ENCODE data around the gene CRACDL.

Gene CRACDL

GRCh38 chr2:98896416-98896815 is 39.6 kb downstream of the CRACDL start:
- no peak for DNase-seq (ENCODE audit: low read depth)
- no peak for TF ChIP-seq CTCF (IDR thresholded peaks at IDR 0.05; ENCODE audit: insufficient read depth, low read depth, low read length, missing control alignments)
- no peak overlapping the region for H3K4me3 ChIP-seq (ENCODE audit: low read length)

GRCh38 chr2:98895901-98896300 is 40.1 kb downstream of the CRACDL start:
- H3K4me3 ChIP-seq (ENCODE audit: low read length) = no peak overlapping the region
- no peak for DNase-seq (ENCODE audit: low read depth)
- TF ChIP-seq CTCF (IDR thresholded peaks at IDR 0.05; ENCODE audit: insufficient read depth, low read depth, low read length, missing control alignments) = no peak

- no peak for DNase-seq (ENCODE audit: low read depth)
- TF ChIP-seq CTCF (IDR thresholded peaks at IDR 0.05; ENCODE audit: insufficient read depth, low read depth, low read length, missing control alignments) = no peak
- H3K4me3 ChIP-seq (ENCODE audit: low read length) = no peak overlapping the region
Measured at GRCh38 chr2:98895221-98895620, 40.8 kb downstream of the CRACDL start.

- TF ChIP-seq CTCF (IDR thresholded peaks at IDR 0.05; ENCODE audit: insufficient read depth, low read depth, low read length, missing control alignments) = no peak
- H3K4me3 ChIP-seq (ENCODE audit: low read length) = no peak overlapping the region
- DNase-seq (ENCODE audit: low read depth) = no peak
Measured at GRCh38 chr2:98894331-98895000, 41.6 kb downstream of the CRACDL start.

- no peak for TF ChIP-seq CTCF (IDR thresholded peaks at IDR 0.05; ENCODE audit: insufficient read depth, low read depth, low read length, missing control alignments)
- H3K4me3 ChIP-seq (ENCODE audit: low read length) = no peak overlapping the region
- DNase-seq (ENCODE audit: low read depth) = no peak
Measured at GRCh38 chr2:98893911-98894321, 42.1 kb downstream of the CRACDL start.

- no peak for DNase-seq (ENCODE audit: low read depth)
- TF ChIP-seq CTCF (IDR thresholded peaks at IDR 0.05; ENCODE audit: insufficient read depth, low read depth, low read length, missing control alignments) = no peak
- no peak overlapping the region for H3K4me3 ChIP-seq (ENCODE audit: low read length)
Measured at GRCh38 chr2:98892871-98893270, 43.2 kb downstream of the CRACDL start.

GRCh38 chr2:98891591-98891990 is 44.4 kb downstream of the CRACDL start:
- no peak for DNase-seq (ENCODE audit: low read depth)
- H3K4me3 ChIP-seq (ENCODE audit: low read length) = no peak overlapping the region
- TF ChIP-seq CTCF (IDR thresholded peaks at IDR 0.05; ENCODE audit: insufficient read depth, low read depth, low read length, missing control alignments) = no peak
